Measurements from ENCODE around the gene CYP24A1. TPM values are rescaled to one million over a fixed set of nuclear protein-coding genes. Genes with fewer than 3 reads are reported as not detected.

CYP24A1 gene
- total RNA-seq (0.53 TPM), polyA plus RNA-seq (ENCODE audit: insufficient read depth in 1 of 8, insufficient read length in 8 of 8, low replicate concordance in 1 of 8) (1 to 10 TPM in 2 of 8 donors, under 1 TPM in 6; 0.49 to 1.2 (median 0.83) TPM)
- long read RNA-seq, donor 1, result 0 reads
- long read RNA-seq, donor 2, result 0 reads
- long read RNA-seq, donor 3, result 0 reads
- long read RNA-seq, donor 4, result 0 reads
- long read RNA-seq, donor 5, result 0 reads
- long read RNA-seq, donor 6, result 0 reads
- long read RNA-seq, donor 7, partial matches to known transcripts, result 112 of 243 reads
- long read RNA-seq, donor 7, other reads (novel, unspliced or antisense), result 131 of 243 reads
- long read RNA-seq, donor 8, result 0 reads
- long read RNA-seq, donor 9, result 0 reads
- long read RNA-seq, donor 10, partial matches to known transcripts, result 160 of 312 reads
- long read RNA-seq, donor 10, other reads (novel, unspliced or antisense), result 152 of 312 reads
- long read RNA-seq, donor 11, result 0 reads

- Histone ChIP-seq H3K27ac (ENCODE audit: low read length) (no peak within 1 kb of the TSS), H3K36me3 (ENCODE audit: control insufficient read depth, insufficient read depth, low read length) (no peaks in the 10 kb centered on the region), H3K4me1 (ENCODE audit: control insufficient read depth, insufficient read depth, low read length) (peaks cover 19% of the 10 kb centered on the region), H3K4me3 (ENCODE audit: low read length) (peak within 1 kb of the TSS; percentile 33), H3K27me3 (ENCODE audit: control insufficient read depth, insufficient read depth, low read length) (peaks cover 46% of the 10 kb centered on the region), H3K9me3 (replicated peaks; ENCODE audit: control insufficient read depth, low read depth, low read length) (no peaks in the 10 kb centered on the region)
- DNase-seq, result no peak
- WGBS (ENCODE audit: insufficient coverage), result under 1% methylated on average over 54 of the region's 61 CpGs
Measured at GRCh38 chr20:54173653-54174456, at the start of gene CYP24A1. CYP24A1 (minus strand) TSS chr20:54173986; CDS start chr20:54173579, 407 bp downstream.

GRCh38 chr20:54223285-54223684, 49.5 kb upstream of the CYP24A1 start:
- 87% methylated on average over 2 of the region's 5 CpGs for WGBS (ENCODE audit: insufficient coverage)
- peaks cover 2% of the 10 kb centered on the region for H3K4me1 ChIP-seq (ENCODE audit: control insufficient read depth, insufficient read depth, low read length)
- peaks cover 7% of the 10 kb centered on the region for H3K36me3 ChIP-seq (ENCODE audit: control insufficient read depth, insufficient read depth, low read length)
- no peak for DNase-seq
- H3K27me3 ChIP-seq (ENCODE audit: control insufficient read depth, insufficient read depth, low read length), result no peaks in the 10 kb centered on the region
- no peaks in the 10 kb centered on the region for H3K9me3 ChIP-seq (replicated peaks; ENCODE audit: control insufficient read depth, low read depth, low read length)
- no peak overlapping the region for H3K27ac ChIP-seq (ENCODE audit: low read length)
- no peak overlapping the region for H3K4me3 ChIP-seq (ENCODE audit: low read length)

GRCh38 chr20:54221996-54222890, 48.5 kb upstream of the CYP24A1 start:
- peaks cover 2% of the 10 kb centered on the region for H3K4me1 ChIP-seq (ENCODE audit: control insufficient read depth, insufficient read depth, low read length)
- H3K27me3 ChIP-seq (ENCODE audit: control insufficient read depth, insufficient read depth, low read length), result no peaks in the 10 kb centered on the region
- no peak for DNase-seq
- H3K9me3 ChIP-seq (replicated peaks; ENCODE audit: control insufficient read depth, low read depth, low read length), result no peaks in the 10 kb centered on the region
- 55% methylated on average over 12 of the region's 17 CpGs for WGBS (ENCODE audit: insufficient coverage)
- peaks cover 10% of the 10 kb centered on the region for H3K36me3 ChIP-seq (ENCODE audit: control insufficient read depth, insufficient read depth, low read length)
- H3K27ac ChIP-seq (ENCODE audit: low read length), result no peak overlapping the region
- no peak overlapping the region for H3K4me3 ChIP-seq (ENCODE audit: low read length)

GRCh38 chr20:54221353-54221752, 47.6 kb upstream of the CYP24A1 start:
- Histone ChIP-seq H3K9me3 (replicated peaks; ENCODE audit: control insufficient read depth, low read depth, low read length) (no peaks in the 10 kb centered on the region), H3K27ac (ENCODE audit: low read length) (no peak overlapping the region), H3K4me3 (ENCODE audit: low read length) (no peak overlapping the region), H3K36me3 (ENCODE audit: control insufficient read depth, insufficient read depth, low read length) (peaks cover 14% of the 10 kb centered on the region), H3K27me3 (ENCODE audit: control insufficient read depth, insufficient read depth, low read length) (no peaks in the 10 kb centered on the region), H3K4me1 (ENCODE audit: control insufficient read depth, insufficient read depth, low read length) (peaks cover 5% of the 10 kb centered on the region)
- 93% methylated on average over 3 of the region's 4 CpGs for WGBS (ENCODE audit: insufficient coverage)
- no peak for DNase-seq

GRCh38 chr20:54220722-54221121, 46.9 kb upstream of the CYP24A1 start:
- Histone ChIP-seq H3K4me3 (ENCODE audit: low read length) (no peak overlapping the region), H3K27ac (ENCODE audit: low read length) (no peak overlapping the region), H3K9me3 (replicated peaks; ENCODE audit: control insufficient read depth, low read depth, low read length) (no peaks in the 10 kb centered on the region), H3K36me3 (ENCODE audit: control insufficient read depth, insufficient read depth, low read length) (peaks cover 14% of the 10 kb centered on the region), H3K4me1 (ENCODE audit: control insufficient read depth, insufficient read depth, low read length) (peaks cover 5% of the 10 kb centered on the region), H3K27me3 (ENCODE audit: control insufficient read depth, insufficient read depth, low read length) (no peaks in the 10 kb centered on the region)
- DNase-seq, result no peak
- 100% methylated on average over 2 of the region's 6 CpGs for WGBS (ENCODE audit: insufficient coverage)

- H3K9me3 ChIP-seq (replicated peaks; ENCODE audit: control insufficient read depth, low read depth, low read length), result no peaks in the 10 kb centered on the region
- no CpG with 5 or more reads among the region's 6 CpGs for WGBS (ENCODE audit: insufficient coverage)
- H3K27ac ChIP-seq (ENCODE audit: low read length), result no peak overlapping the region
- no peak overlapping the region for H3K4me3 ChIP-seq (ENCODE audit: low read length)
- DNase-seq, result peak; percentile 66
- peaks cover 14% of the 10 kb centered on the region for H3K36me3 ChIP-seq (ENCODE audit: control insufficient read depth, insufficient read depth, low read length)
- H3K4me1 ChIP-seq (ENCODE audit: control insufficient read depth, insufficient read depth, low read length), result peaks cover 7% of the 10 kb centered on the region
- no peaks in the 10 kb centered on the region for H3K27me3 ChIP-seq (ENCODE audit: control insufficient read depth, insufficient read depth, low read length)
Measured at GRCh38 chr20:54219751-54220426, 46.1 kb upstream of the CYP24A1 start.

GRCh38 chr20:54218470-54218869, 44.7 kb upstream of the CYP24A1 start:
- Histone ChIP-seq H3K9me3 (replicated peaks; ENCODE audit: control insufficient read depth, low read depth, low read length) (no peaks in the 10 kb centered on the region), H3K27ac (ENCODE audit: low read length) (no peak overlapping the region), H3K4me1 (ENCODE audit: control insufficient read depth, insufficient read depth, low read length) (peaks cover 10% of the 10 kb centered on the region), H3K27me3 (ENCODE audit: control insufficient read depth, insufficient read depth, low read length) (no peaks in the 10 kb centered on the region), H3K4me3 (ENCODE audit: low read length) (no peak overlapping the region), H3K36me3 (ENCODE audit: control insufficient read depth, insufficient read depth, low read length) (peaks cover 14% of the 10 kb centered on the region)
- DNase-seq, result no peak

GRCh38 chr20:54217762-54218161, 44.0 kb upstream of the CYP24A1 start:
- WGBS (ENCODE audit: insufficient coverage), result 86% methylated on average over 4 of the region's 7 CpGs
- H3K27me3 ChIP-seq (ENCODE audit: control insufficient read depth, insufficient read depth, low read length), result no peaks in the 10 kb centered on the region
- no peak overlapping the region for H3K27ac ChIP-seq (ENCODE audit: low read length)
- H3K36me3 ChIP-seq (ENCODE audit: control insufficient read depth, insufficient read depth, low read length), result peaks cover 13% of the 10 kb centered on the region
- H3K9me3 ChIP-seq (replicated peaks; ENCODE audit: control insufficient read depth, low read depth, low read length), result no peaks in the 10 kb centered on the region
- peaks cover 13% of the 10 kb centered on the region for H3K4me1 ChIP-seq (ENCODE audit: control insufficient read depth, insufficient read depth, low read length)
- H3K4me3 ChIP-seq (ENCODE audit: low read length), result no peak overlapping the region
- no peak for DNase-seq

- peaks cover 15% of the 10 kb centered on the region for H3K36me3 ChIP-seq (ENCODE audit: control insufficient read depth, insufficient read depth, low read length)
- peak overlapping the region; percentile 42 for H3K27ac ChIP-seq (ENCODE audit: low read length)
- no CpG with 5 or more reads among the region's 3 CpGs for WGBS (ENCODE audit: insufficient coverage)
- no peaks in the 10 kb centered on the region for H3K9me3 ChIP-seq (replicated peaks; ENCODE audit: control insufficient read depth, low read depth, low read length)
- H3K27me3 ChIP-seq (ENCODE audit: control insufficient read depth, insufficient read depth, low read length), result no peaks in the 10 kb centered on the region
- H3K4me1 ChIP-seq (ENCODE audit: control insufficient read depth, insufficient read depth, low read length), result peaks cover 14% of the 10 kb centered on the region
- no peak for DNase-seq
- no peak overlapping the region for H3K4me3 ChIP-seq (ENCODE audit: low read length)
Measured at GRCh38 chr20:54215157-54215789, 41.5 kb upstream of the CYP24A1 start.
